ENCODE measurements around the gene CASKIN2.
"Not testable (repeated sequence)": the region's sequence is repeated elsewhere in the genome, so short reads cannot be mapped to it uniquely, and the experiment has no call there.

CASKIN2 gene

GRCh38 chr17:75488693-75489510, 26.4 kb downstream of the CASKIN2 start:
- Histone ChIP-seq H3K27me3 (ENCODE audit: control insufficient read depth, insufficient read depth, low read length) (no peaks in the 10 kb centered on the region), H3K27ac (ENCODE audit: low read length) (no peak overlapping the region), H3K4me1 (ENCODE audit: control insufficient read depth, low read depth, low read length) (no peaks in the 10 kb centered on the region), H3K9me3 (ENCODE audit: control insufficient read depth, low read depth, low read length) (no peaks in the 10 kb centered on the region), H3K9ac (ENCODE audit: low read length) (no peak overlapping the region), H3K36me3 (ENCODE audit: control insufficient read depth, low read depth, low read length) (peaks cover 10% of the 10 kb centered on the region), H3K4me3 (ENCODE audit: low read length) (no peak overlapping the region)

DNA sequence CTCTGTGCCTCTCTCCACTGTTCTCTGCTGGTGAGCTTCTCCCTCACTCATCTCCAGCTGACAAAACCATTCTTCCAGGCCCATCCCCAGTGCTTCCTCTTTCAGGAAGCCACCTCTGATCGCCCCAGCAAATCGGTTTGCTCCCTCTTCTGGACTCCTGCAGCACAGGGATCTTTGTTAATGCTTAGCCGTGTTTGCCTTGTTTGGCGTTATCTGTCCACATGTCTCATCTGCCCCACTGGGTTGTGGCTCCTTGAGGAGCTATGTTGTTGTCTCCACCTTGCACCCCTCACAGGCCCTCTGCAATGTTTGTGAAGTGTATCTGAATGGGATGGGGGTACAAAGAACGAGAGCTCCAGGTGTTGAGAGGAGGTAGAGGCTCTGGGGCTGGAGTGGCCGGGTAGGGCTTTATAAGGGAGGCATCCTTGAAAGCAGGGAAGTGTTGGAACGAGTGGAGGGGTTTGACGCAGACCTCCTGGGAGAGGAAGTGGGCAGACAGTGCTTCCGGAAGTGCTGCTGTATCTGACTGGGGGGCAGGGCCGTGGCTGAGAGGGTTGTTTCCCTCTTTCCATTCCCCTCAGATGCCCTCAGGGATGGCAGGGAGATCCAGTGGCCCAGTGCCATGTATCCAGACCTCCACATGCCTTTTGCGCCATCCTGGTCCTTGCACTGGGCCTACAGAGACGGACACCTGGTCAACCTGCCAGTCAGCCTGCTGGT, 27.8 kb downstream of the CASKIN2 start:
- H3K9ac ChIP-seq (ENCODE audit: low read length), result no peak overlapping the region
- H3K9me3 ChIP-seq (ENCODE audit: control insufficient read depth, low read depth, low read length), result no peaks in the 10 kb centered on the region
- H3K27ac ChIP-seq (ENCODE audit: low read length), result no peak overlapping the region
- no peaks in the 10 kb centered on the region for H3K27me3 ChIP-seq (ENCODE audit: control insufficient read depth, insufficient read depth, low read length)
- peaks cover 4% of the 10 kb centered on the region for H3K36me3 ChIP-seq (ENCODE audit: control insufficient read depth, low read depth, low read length)
- no peak overlapping the region for H3K4me3 ChIP-seq (ENCODE audit: low read length)
- no peaks in the 10 kb centered on the region for H3K4me1 ChIP-seq (ENCODE audit: control insufficient read depth, low read depth, low read length)

- H3K4me3 ChIP-seq (ENCODE audit: low read length), result no peak overlapping the region
- no peak overlapping the region for H3K27ac ChIP-seq (ENCODE audit: low read length)
- no peaks in the 10 kb centered on the region for H3K4me1 ChIP-seq (ENCODE audit: control insufficient read depth, low read depth, low read length)
- H3K27me3 ChIP-seq (ENCODE audit: control insufficient read depth, insufficient read depth, low read length), result no peaks in the 10 kb centered on the region
- peaks cover 3% of the 10 kb centered on the region for H3K36me3 ChIP-seq (ENCODE audit: control insufficient read depth, low read depth, low read length)
- no peak overlapping the region for H3K9ac ChIP-seq (ENCODE audit: low read length)
- H3K9me3 ChIP-seq (ENCODE audit: control insufficient read depth, low read depth, low read length), result no peaks in the 10 kb centered on the region
Measured at GRCh38 chr17:75486951-75487350, 28.4 kb downstream of the CASKIN2 start.

DNA sequence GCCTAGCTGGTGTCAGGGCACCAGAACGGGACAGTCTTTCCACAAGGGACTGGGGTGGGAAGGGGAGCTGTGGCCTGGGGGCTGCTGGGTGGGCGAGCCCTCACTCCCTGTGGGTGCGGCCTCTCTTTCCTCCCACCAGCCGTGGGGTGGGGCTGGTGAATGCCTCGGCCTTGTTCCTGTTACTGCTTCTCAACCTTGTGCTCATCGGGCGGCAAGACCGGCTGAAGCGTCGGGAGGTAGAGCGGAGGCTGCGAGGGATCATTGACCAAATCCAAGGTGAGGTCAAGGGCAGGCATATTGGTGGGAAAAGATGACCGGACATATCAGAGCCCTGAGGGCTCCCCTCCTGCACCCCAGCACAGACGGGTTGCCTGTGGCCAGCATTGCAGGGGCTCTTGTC, 29.2 kb downstream of the CASKIN2 start:
- H3K36me3 ChIP-seq (ENCODE audit: control insufficient read depth, low read depth, low read length), result no peaks in the 10 kb centered on the region
- H3K4me3 ChIP-seq (ENCODE audit: low read length), result no peak overlapping the region
- no peaks in the 10 kb centered on the region for H3K9me3 ChIP-seq (ENCODE audit: control insufficient read depth, low read depth, low read length)
- no peaks in the 10 kb centered on the region for H3K27me3 ChIP-seq (ENCODE audit: control insufficient read depth, insufficient read depth, low read length)
- H3K27ac ChIP-seq (ENCODE audit: low read length), result no peak overlapping the region
- H3K9ac ChIP-seq (ENCODE audit: low read length), result no peak overlapping the region
- no peaks in the 10 kb centered on the region for H3K4me1 ChIP-seq (ENCODE audit: control insufficient read depth, low read depth, low read length)

DNA sequence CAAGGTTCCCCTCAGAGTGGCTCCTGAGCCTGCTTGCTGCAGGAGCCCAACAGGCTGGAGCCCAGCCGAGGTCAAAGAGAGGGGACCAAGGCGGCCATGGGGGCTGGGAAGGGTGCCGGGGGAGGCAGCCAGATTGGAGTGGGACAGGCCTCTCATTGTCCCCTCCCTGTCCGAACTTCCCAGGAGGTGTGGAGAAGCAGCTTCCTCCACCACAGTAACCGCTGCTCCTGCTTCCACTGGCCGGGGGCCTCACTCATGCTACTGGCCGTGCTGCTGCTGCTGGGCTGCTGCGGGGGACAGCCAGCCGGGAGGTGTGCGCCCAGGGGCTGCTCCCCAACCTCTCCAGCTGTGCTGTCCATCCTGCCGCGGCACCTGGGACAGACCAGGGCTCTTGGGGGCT, 29.6 kb downstream of the CASKIN2 start:
- no peak overlapping the region for H3K27ac ChIP-seq (ENCODE audit: low read length)
- no peaks in the 10 kb centered on the region for H3K4me1 ChIP-seq (ENCODE audit: control insufficient read depth, low read depth, low read length)
- H3K36me3 ChIP-seq (ENCODE audit: control insufficient read depth, low read depth, low read length), result no peaks in the 10 kb centered on the region
- no peak overlapping the region for H3K4me3 ChIP-seq (ENCODE audit: low read length)
- no peak overlapping the region for H3K9ac ChIP-seq (ENCODE audit: low read length)
- H3K27me3 ChIP-seq (ENCODE audit: control insufficient read depth, insufficient read depth, low read length), result no peaks in the 10 kb centered on the region
- H3K9me3 ChIP-seq (ENCODE audit: control insufficient read depth, low read depth, low read length), result no peaks in the 10 kb centered on the region

- H3K27me3 ChIP-seq (ENCODE audit: control insufficient read depth, insufficient read depth, low read length), result no peaks in the 10 kb centered on the region
- H3K27ac ChIP-seq (ENCODE audit: low read length), result no peak overlapping the region
- no peak overlapping the region for H3K9ac ChIP-seq (ENCODE audit: low read length)
- peaks cover 6% of the 10 kb centered on the region for H3K4me1 ChIP-seq (ENCODE audit: control insufficient read depth, low read depth, low read length)
- H3K4me3 ChIP-seq (ENCODE audit: low read length), result no peak overlapping the region
- H3K36me3 ChIP-seq (ENCODE audit: control insufficient read depth, low read depth, low read length), result no peaks in the 10 kb centered on the region
- no peaks in the 10 kb centered on the region for H3K9me3 ChIP-seq (ENCODE audit: control insufficient read depth, low read depth, low read length)
Measured at GRCh38 chr17:75482098-75482942, 33.0 kb downstream of the CASKIN2 start.

- Histone ChIP-seq H3K27ac (ENCODE audit: low read length) (no peak overlapping the region), H3K4me1 (ENCODE audit: control insufficient read depth, low read depth, low read length) (peaks cover 6% of the 10 kb centered on the region), H3K9me3 (ENCODE audit: control insufficient read depth, low read depth, low read length) (no peaks in the 10 kb centered on the region), H3K9ac (ENCODE audit: low read length) (no peak overlapping the region), H3K36me3 (ENCODE audit: control insufficient read depth, low read depth, low read length) (no peaks in the 10 kb centered on the region), H3K27me3 (ENCODE audit: control insufficient read depth, insufficient read depth, low read length) (no peaks in the 10 kb centered on the region), H3K4me3 (ENCODE audit: low read length) (no peak overlapping the region)
Measured at GRCh38 chr17:75481194-75482068, 33.9 kb downstream of the CASKIN2 start.

DNA sequence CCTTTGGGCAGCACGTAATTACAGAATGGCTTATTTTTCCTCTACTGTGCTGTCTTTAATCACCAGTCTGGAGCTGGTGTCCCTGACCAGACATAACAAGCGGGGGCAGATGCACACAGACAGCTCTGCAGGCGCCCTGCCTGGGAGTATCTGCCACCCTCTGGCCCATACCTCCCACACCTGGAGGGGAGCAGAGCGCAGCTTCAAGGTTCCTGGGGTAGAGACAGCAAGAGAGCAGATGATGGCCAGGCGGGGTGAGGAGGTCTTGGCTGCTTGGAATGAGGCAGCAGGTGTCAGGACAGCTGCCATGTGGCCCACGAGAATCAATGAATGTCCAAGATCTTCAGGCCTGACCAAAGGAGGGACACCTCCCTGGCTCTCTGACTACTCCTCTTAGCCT, 35.1 kb downstream of the CASKIN2 start:
- Histone ChIP-seq H3K4me1 (ENCODE audit: control insufficient read depth, low read depth, low read length) (peaks cover 6% of the 10 kb centered on the region), H3K36me3 (ENCODE audit: control insufficient read depth, low read depth, low read length) (no peaks in the 10 kb centered on the region), H3K9me3 (ENCODE audit: control insufficient read depth, low read depth, low read length) (no peaks in the 10 kb centered on the region), H3K27me3 (ENCODE audit: control insufficient read depth, insufficient read depth, low read length) (no peaks in the 10 kb centered on the region), H3K4me3 (ENCODE audit: low read length) (no peak overlapping the region), H3K9ac (ENCODE audit: low read length) (no peak overlapping the region), H3K27ac (ENCODE audit: low read length) (no peak overlapping the region)

DNA sequence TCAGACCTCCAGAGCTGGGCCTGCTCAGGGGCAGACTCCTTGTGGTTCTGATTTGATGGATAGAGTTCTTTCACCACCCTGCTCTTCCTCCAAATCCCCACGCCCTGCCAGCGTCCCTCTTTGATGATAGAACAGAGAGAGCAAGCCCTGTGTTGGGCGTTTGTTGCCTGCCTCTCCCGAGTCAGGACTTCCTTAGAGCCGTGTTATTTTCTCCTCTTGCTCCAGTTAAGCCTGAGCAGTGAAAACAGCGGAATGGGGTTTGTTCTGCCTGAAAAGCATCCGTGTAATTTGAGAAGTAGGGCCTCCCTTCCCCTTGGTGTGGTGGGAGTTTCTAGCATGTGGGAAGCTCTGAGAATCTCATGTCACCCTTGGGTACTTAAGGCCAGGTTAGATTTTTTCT, 36.8 kb downstream of the CASKIN2 start:
- Histone ChIP-seq H3K36me3 (ENCODE audit: control insufficient read depth, low read depth, low read length) (no peaks in the 10 kb centered on the region), H3K9me3 (ENCODE audit: control insufficient read depth, low read depth, low read length) (no peaks in the 10 kb centered on the region)

DNA sequence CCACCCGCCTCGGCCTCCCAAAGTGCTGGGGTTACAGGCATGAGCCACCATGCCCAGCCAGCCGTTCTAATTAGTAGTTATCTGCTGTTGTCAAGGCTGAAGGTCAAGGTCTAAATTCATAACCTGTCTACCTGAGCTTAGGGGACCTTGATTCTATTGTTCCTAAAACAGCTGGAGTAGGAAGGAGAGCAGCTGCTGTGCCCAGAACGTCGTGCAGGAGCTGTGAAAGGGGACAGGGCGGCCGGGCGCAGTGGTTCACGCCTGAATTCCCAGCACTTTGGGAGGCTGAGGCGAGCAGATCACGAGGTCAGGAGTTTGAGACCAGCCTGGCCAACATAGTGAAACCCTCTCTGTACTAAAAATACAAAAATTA, 37.9 kb downstream of the CASKIN2 start:
- not testable (repeated sequence) for H3K27ac ChIP-seq (ENCODE audit: low read length); H3K36me3 ChIP-seq (ENCODE audit: control insufficient read depth, low read depth, low read length); H3K4me3 ChIP-seq (ENCODE audit: low read length); H3K27me3 ChIP-seq (ENCODE audit: control insufficient read depth, insufficient read depth, low read length); H3K4me1 ChIP-seq (ENCODE audit: control insufficient read depth, low read depth, low read length); H3K9me3 ChIP-seq (ENCODE audit: control insufficient read depth, low read depth, low read length); H3K9ac ChIP-seq (ENCODE audit: low read length)

More for the DNA sequence above, 36.8 kb downstream of the CASKIN2 start:
- no peak overlapping the region for H3K27ac ChIP-seq (ENCODE audit: low read length)
- H3K4me1 ChIP-seq (ENCODE audit: control insufficient read depth, low read depth, low read length), result peaks cover 6% of the 10 kb centered on the region
- no peak overlapping the region for H3K9ac ChIP-seq (ENCODE audit: low read length)
- no peaks in the 10 kb centered on the region for H3K27me3 ChIP-seq (ENCODE audit: control insufficient read depth, insufficient read depth, low read length)
- no peak overlapping the region for H3K4me3 ChIP-seq (ENCODE audit: low read length)
